Tibial artery (tissue), 4 donors: ENCODE data around the gene H1-8.
A peak's percentile ranks its signal among the peaks of the same experiment; 100 is the strongest.
"Not testable (repeated sequence)": the region's sequence is repeated elsewhere in the genome, so short reads cannot be mapped to it uniquely, and the experiment has no call there.

Experiments used
- DNase-seq, 2 donors: peaks; one replicate each; pipeline ENCODE4 v3.0.0-alpha.2; 2019
- H3K27ac ChIP-seq, 2 donors: fragments of 200-600 bp; sonication (generic) in 1 of 2; 1 replicate in 1 of 2; 2 replicates in 1 of 2; pipeline ENCODE4 v1.5.1; 2018 to 2019; ENCODE audit warnings: mild to moderate bottlenecking in 1 of 2
- H3K27me3 ChIP-seq, 2 donors: fragments of 200-600 bp; sonication (generic) in 1 of 2; one replicate each; pipeline versions ENCODE4 v1.5.1 to v1.6.0; 2016 to 2019
- H3K36me3 ChIP-seq, 3 donors: fragments of 200-600 bp; sonication (generic) in 2 of 3; one replicate each; pipeline ENCODE4 v1.5.1; 2016 to 2019; ENCODE audit warnings: mild to moderate bottlenecking in 2 of 3
- H3K4me1 ChIP-seq, 4 donors: fragments of 200-600 bp; sonication (generic) in 2 of 4; 1 replicate in 3 of 4; 2 replicates in 1 of 4; pipeline ENCODE4 v1.5.1; 2016 to 2019
- H3K4me3 ChIP-seq, 2 donors: fragments of 200-600 bp; sonication (generic) in 1 of 2; 1 replicate in 1 of 2; 2 replicates in 1 of 2; pipeline ENCODE4 v1.5.1; 2018 to 2019; ENCODE audit warnings: mild to moderate bottlenecking in 2 of 2
- H3K9me3 ChIP-seq, 3 donors: fragments of 200-600 bp; sonication (generic) in 1 of 3; one replicate each; pipeline ENCODE4 v1.5.1; 2016 to 2019
- CTCF ChIP-seq, 2 experiments: fragments of 200-600 bp in 1 of 2; fragments of 450-650 bp in 1 of 2; IDR thresholded peaks; one replicate each; pipeline ENCODE4 v1.5.1; 2017 to 2019; ENCODE audit warnings: antibody characterized with exemption in 2 of 2, mild to moderate bottlenecking in 1 of 2, moderate library complexity in 1 of 2
- intact Hi-C: fragments of 100-400 bp; cut with DNase I; formaldehyde crosslinking; loops from one replicate; pipeline ENCODE4 v1.15.0; 2023; ENCODE audit warnings: low total_unique reads

The H1-8 gene

GRCh38 chr3:129543156-129543790 is at the start of gene H1-8:
Gene H1-8 (plus strand): TSS chr3:129543175. CDS start chr3:129543219, 44 bp downstream.
- H3K27ac ChIP-seq = no peak within 1 kb of the TSS
- H3K4me1 ChIP-seq = no peaks in the 10 kb centered on the region
- no peak within 1 kb of the TSS for H3K4me3 ChIP-seq
- intact Hi-C loops = no loop called here
- TF ChIP-seq CTCF (IDR thresholded peaks at IDR 0.05) = no peak
- no peaks in the 10 kb centered on the region for H3K9me3 ChIP-seq
- no peak for DNase-seq
- H3K27me3 ChIP-seq = no peaks in the 10 kb centered on the region
- H3K36me3 ChIP-seq = no peaks in the 10 kb centered on the region

GRCh38 chr3:129493206-129493605 is 49.8 kb upstream of the H1-8 start:
- peaks cover 0 to 24% (median 10%) of the 10 kb centered on the region in 4 donors for H3K4me1 ChIP-seq
- H3K36me3 ChIP-seq = peaks cover 5 to 55% (median 5%) of the 10 kb centered on the region in 3 donors
- DNase-seq = no peak
- H3K27me3 ChIP-seq = no peaks in the 10 kb centered on the region
- no peak for TF ChIP-seq CTCF (IDR thresholded peaks at IDR 0.05)
- H3K4me3 ChIP-seq = no peak overlapping the region
- H3K9me3 ChIP-seq = no peaks in the 10 kb centered on the region
- H3K27ac ChIP-seq = no peak overlapping the region
- intact Hi-C loops = loop anchor here (5.0 kb wide), 4 partner anchors 64 to 444 kb away; no protein-coding TSS in a partner anchor

- H3K36me3 ChIP-seq = peaks cover 5 to 47% (median 5%) of the 10 kb centered on the region in 3 donors
- H3K27ac ChIP-seq = peak overlapping the region in 1 of 2 donors; percentile 44
- not testable (repeated sequence) for H3K27me3 ChIP-seq, H3K9me3 ChIP-seq, H3K4me3 ChIP-seq, DNase-seq
- H3K4me1 ChIP-seq = peaks cover 0 to 24% (median 10%) of the 10 kb centered on the region in 4 donors
- intact Hi-C loops = loop anchor here (5.0 kb wide), 4 partner anchors 63 to 443 kb away; no protein-coding TSS in a partner anchor
Measured at GRCh38 chr3:129494499-129494898, 48.5 kb upstream of the H1-8 start.

GRCh38 chr3:129495006-129495639 is 47.9 kb upstream of the H1-8 start:
- intact Hi-C loops, DNase-seq: not testable (repeated sequence)
- H3K36me3 ChIP-seq = peaks cover 9 to 54% (median 9%) of the 10 kb centered on the region in 3 donors

GRCh38 chr3:129497876-129498275 is 45.1 kb upstream of the H1-8 start:
- H3K9me3 ChIP-seq, DNase-seq, H3K27ac ChIP-seq, intact Hi-C loops, H3K27me3 ChIP-seq, H3K4me3 ChIP-seq: not testable (repeated sequence)
- H3K4me1 ChIP-seq = peaks cover 0 to 16% (median 5%) of the 10 kb centered on the region in 4 donors
- H3K36me3 ChIP-seq = peaks cover 7 to 64% (median 24%) of the 10 kb centered on the region in 3 donors

More at GRCh38 chr3:129495006-129495639, 47.9 kb upstream of the H1-8 start:
- Histone ChIP-seq H3K4me1 (peaks cover 0 to 24% (median 10%) of the 10 kb centered on the region in 4 donors), H3K27ac (peak overlapping the region in 1 of 2 donors; percentile 44)
- not testable (repeated sequence) for H3K4me3 ChIP-seq, H3K9me3 ChIP-seq, H3K27me3 ChIP-seq

- Histone ChIP-seq H3K36me3 (peaks cover 7 to 66% (median 33%) of the 10 kb centered on the region in 3 donors), H3K4me1 (peaks cover 0 to 16% (median 5%) of the 10 kb centered on the region in 4 donors)
- intact Hi-C loops, H3K4me3 ChIP-seq, DNase-seq, H3K27ac ChIP-seq, H3K9me3 ChIP-seq, H3K27me3 ChIP-seq: not testable (repeated sequence)
Measured at GRCh38 chr3:129498603-129499488, 44.1 kb upstream of the H1-8 start.

GRCh38 chr3:129499604-129500333 is 43.2 kb upstream of the H1-8 start:
- intact Hi-C loops, DNase-seq, H3K9me3 ChIP-seq, H3K4me3 ChIP-seq, H3K27me3 ChIP-seq, H3K27ac ChIP-seq: not testable (repeated sequence)
- H3K36me3 ChIP-seq = peaks cover 7 to 71% (median 33%) of the 10 kb centered on the region in 3 donors
- peaks cover 0 to 15% (median 5%) of the 10 kb centered on the region in 4 donors for H3K4me1 ChIP-seq
